GM12878 (cell line): Measurements from ENCODE around the gene NUP210L.

Experiments used
- JUNB ChIP-seq: IDR thresholded peaks from 2 replicates; pipeline ENCODE4 v1.6.1; 2016; ENCODE audit warnings: antibody characterized with exemption, mild to moderate bottlenecking
- MXI1 ChIP-seq: fragments of 150-350 bp; IDR thresholded peaks from 2 replicates; pipeline ENCODE4 v1.6.1; 2011; ENCODE audit warnings: low read depth, mild to moderate bottlenecking, inconsistent platforms, low read length, improper control_type of control experiment
- POLR2AphosphoS5 ChIP-seq: IDR thresholded peaks from 2 replicates; pipeline ENCODE4 v1.6.1; 2011; ENCODE audit warnings: mild to moderate bottlenecking, low read length, inconsistent platforms
- ZNF24 ChIP-seq: fragments of 450-650 bp; IDR thresholded peaks from 2 replicates; pipeline ENCODE4 v1.6.1; 2017; ENCODE audit warnings: antibody characterized with exemption, mild to moderate bottlenecking
- TF ChIP-seq, protein P1 (sequence below), 3 experiments: IDR thresholded peaks in 2 of 3; conservative IDR thresholded peaks in 1 of 3; 2 replicates each; pipeline ENCODE4 v1.5.1; 2011; ENCODE audit warnings: low read depth in 3 of 3, low read length in 3 of 3, mild to moderate bottlenecking in 3 of 3, control low read depth in 2 of 3, moderate library complexity in 2 of 3, inconsistent platforms in 1 of 3, mixed read lengths in 1 of 3; ENCODE audit not compliant: control insufficient read depth in 2 of 3, insufficient read depth in 1 of 3; ENCODE audit errors: extremely low read depth in 1 of 3

- TF ChIP-seq, protein P1, sequence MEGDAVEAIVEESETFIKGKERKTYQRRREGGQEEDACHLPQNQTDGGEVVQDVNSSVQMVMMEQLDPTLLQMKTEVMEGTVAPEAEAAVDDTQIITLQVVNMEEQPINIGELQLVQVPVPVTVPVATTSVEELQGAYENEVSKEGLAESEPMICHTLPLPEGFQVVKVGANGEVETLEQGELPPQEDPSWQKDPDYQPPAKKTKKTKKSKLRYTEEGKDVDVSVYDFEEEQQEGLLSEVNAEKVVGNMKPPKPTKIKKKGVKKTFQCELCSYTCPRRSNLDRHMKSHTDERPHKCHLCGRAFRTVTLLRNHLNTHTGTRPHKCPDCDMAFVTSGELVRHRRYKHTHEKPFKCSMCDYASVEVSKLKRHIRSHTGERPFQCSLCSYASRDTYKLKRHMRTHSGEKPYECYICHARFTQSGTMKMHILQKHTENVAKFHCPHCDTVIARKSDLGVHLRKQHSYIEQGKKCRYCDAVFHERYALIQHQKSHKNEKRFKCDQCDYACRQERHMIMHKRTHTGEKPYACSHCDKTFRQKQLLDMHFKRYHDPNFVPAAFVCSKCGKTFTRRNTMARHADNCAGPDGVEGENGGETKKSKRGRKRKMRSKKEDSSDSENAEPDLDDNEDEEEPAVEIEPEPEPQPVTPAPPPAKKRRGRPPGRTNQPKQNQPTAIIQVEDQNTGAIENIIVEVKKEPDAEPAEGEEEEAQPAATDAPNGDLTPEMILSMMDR (IDR thresholded peaks at IDR 0.05 in 2 of 3, conservative IDR thresholded peaks at IDR 0.05 in 1 of 3; ENCODE audit: control insufficient read depth in 2 of 3, extremely low read depth in 1 of 3, insufficient read depth in 1 of 3, low read depth in 3 of 3, low read length in 3 of 3): no peak
- TF ChIP-seq JUNB (no peak), POLR2AphosphoS5 (no peak), ZNF24 (no peak), MXI1 (no peak)
Measured at GRCh38 chr1:154115180-154115579, 39.7 kb downstream of the NUP210L start.
